OCI-LY7 (cell line): ENCODE data around the gene SANBR.

Source experiments
- CTCF ChIP-seq: fragments of 200-600 bp; sonication (generic); conservative IDR thresholded peaks from 2 replicates; pipeline ENCODE4 v1.5.1; 2014; ENCODE audit warnings: mild to moderate bottlenecking, antibody characterized with exemption, low read length, moderate library complexity, mixed read lengths
- EZH2phosphoT487 ChIP-seq: fragments of 200-600 bp; sonication (generic); IDR thresholded peaks from 2 replicates; pipeline ENCODE4 v1.6.1; 2018; ENCODE audit warnings: low read depth, borderline replicate concordance, mild to moderate bottlenecking, mixed run types, antibody characterized with exemption, low read length, moderate library complexity, mixed read lengths

GRCh38 chr2:61057562-61057961, 8.1 kb upstream of the SANBR start:
- TF ChIP-seq CTCF, result no peak
- TF ChIP-seq EZH2phosphoT487, result no peak
